Measurements from ENCODE around the gene NFKB1.

NFKB1 gene

GRCh38 chr4:102637391-102637790 lies 136.2 kb downstream of the NFKB1 start:
- Histone ChIP-seq H3K27me3 (ENCODE audit: insufficient read depth, low read length) (no peaks in the 10 kb centered on the region), H3K9ac (ENCODE audit: low read depth, low read length) (no peak overlapping the region), H3K4me3 (ENCODE audit: low read length) (no peak overlapping the region), H3K36me3 (ENCODE audit: insufficient read depth, low read depth, low read length) (peaks cover 41% of the 10 kb centered on the region), H3K9me3 (ENCODE audit: insufficient read depth, low read depth, low read length) (no peaks in the 10 kb centered on the region), H3K4me1 (ENCODE audit: insufficient read depth, low read length) (no peaks in the 10 kb centered on the region), H3K27ac (ENCODE audit: low read length) (no peak overlapping the region)

GRCh38 chr4:102638621-102639020 lies 137.5 kb downstream of the NFKB1 start:
- Histone ChIP-seq H3K9me3 (ENCODE audit: insufficient read depth, low read depth, low read length) (no peaks in the 10 kb centered on the region), H3K4me3 (ENCODE audit: low read length) (no peak overlapping the region), H3K27ac (ENCODE audit: low read length) (no peak overlapping the region), H3K27me3 (ENCODE audit: insufficient read depth, low read length) (no peaks in the 10 kb centered on the region), H3K4me1 (ENCODE audit: insufficient read depth, low read length) (no peaks in the 10 kb centered on the region), H3K9ac (ENCODE audit: low read depth, low read length) (no peak overlapping the region), H3K36me3 (ENCODE audit: insufficient read depth, low read depth, low read length) (peaks cover 30% of the 10 kb centered on the region)

DNA sequence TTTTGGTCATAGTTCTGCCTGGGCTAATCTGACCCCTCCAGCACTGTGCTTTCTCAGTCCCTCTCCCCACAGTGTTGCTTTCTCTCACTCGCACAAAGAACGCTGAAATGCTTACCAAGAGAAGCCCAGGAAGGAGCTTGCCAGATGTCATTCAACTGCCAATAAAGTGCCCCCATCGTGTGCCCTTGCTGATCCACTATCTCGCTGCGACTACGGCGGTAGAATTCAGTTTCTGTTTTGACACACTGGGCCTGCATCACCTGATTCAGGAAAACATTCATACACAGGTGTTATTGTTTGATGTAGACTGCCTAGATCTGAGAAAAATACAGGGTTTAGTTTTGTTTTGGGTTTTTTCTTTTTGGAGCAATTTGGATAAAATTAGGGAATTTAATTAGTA lies 138.4 kb downstream of the NFKB1 start:
- Histone ChIP-seq H3K27me3 (ENCODE audit: insufficient read depth, low read length) (no peaks in the 10 kb centered on the region), H3K27ac (ENCODE audit: low read length) (no peak overlapping the region), H3K4me1 (ENCODE audit: insufficient read depth, low read length) (no peaks in the 10 kb centered on the region), H3K9me3 (ENCODE audit: insufficient read depth, low read depth, low read length) (no peaks in the 10 kb centered on the region), H3K36me3 (ENCODE audit: insufficient read depth, low read depth, low read length) (peaks cover 23% of the 10 kb centered on the region), H3K4me3 (ENCODE audit: low read length) (no peak overlapping the region), H3K9ac (ENCODE audit: low read depth, low read length) (no peak overlapping the region)

GRCh38 chr4:102640669-102641068 lies 139.5 kb downstream of the NFKB1 start:
- no peak overlapping the region for H3K4me3 ChIP-seq (ENCODE audit: low read length)
- no peaks in the 10 kb centered on the region for H3K9me3 ChIP-seq (ENCODE audit: insufficient read depth, low read depth, low read length)
- H3K27me3 ChIP-seq (ENCODE audit: insufficient read depth, low read length): no peaks in the 10 kb centered on the region
- no peaks in the 10 kb centered on the region for H3K4me1 ChIP-seq (ENCODE audit: insufficient read depth, low read length)
- peaks cover 14% of the 10 kb centered on the region for H3K36me3 ChIP-seq (ENCODE audit: insufficient read depth, low read depth, low read length)
- no peak overlapping the region for H3K27ac ChIP-seq (ENCODE audit: low read length)
- no peak overlapping the region for H3K9ac ChIP-seq (ENCODE audit: low read depth, low read length)

GRCh38 chr4:102641793-102642192 lies 140.6 kb downstream of the NFKB1 start:
- no peak overlapping the region for H3K4me3 ChIP-seq (ENCODE audit: low read length)
- no peaks in the 10 kb centered on the region for H3K9me3 ChIP-seq (ENCODE audit: insufficient read depth, low read depth, low read length)
- H3K36me3 ChIP-seq (ENCODE audit: insufficient read depth, low read depth, low read length): peaks cover 13% of the 10 kb centered on the region
- no peaks in the 10 kb centered on the region for H3K27me3 ChIP-seq (ENCODE audit: insufficient read depth, low read length)
- H3K4me1 ChIP-seq (ENCODE audit: insufficient read depth, low read length): no peaks in the 10 kb centered on the region
- no peak overlapping the region for H3K27ac ChIP-seq (ENCODE audit: low read length)
- no peak overlapping the region for H3K9ac ChIP-seq (ENCODE audit: low read depth, low read length)

GRCh38 chr4:102642631-102643298 lies 141.6 kb downstream of the NFKB1 start:
- no peaks in the 10 kb centered on the region for H3K9me3 ChIP-seq (ENCODE audit: insufficient read depth, low read depth, low read length)
- no peaks in the 10 kb centered on the region for H3K4me1 ChIP-seq (ENCODE audit: insufficient read depth, low read length)
- no peaks in the 10 kb centered on the region for H3K27me3 ChIP-seq (ENCODE audit: insufficient read depth, low read length)
- H3K4me3 ChIP-seq (ENCODE audit: low read length): no peak overlapping the region
- peaks cover 13% of the 10 kb centered on the region for H3K36me3 ChIP-seq (ENCODE audit: insufficient read depth, low read depth, low read length)
- H3K9ac ChIP-seq (ENCODE audit: low read depth, low read length): no peak overlapping the region
- H3K27ac ChIP-seq (ENCODE audit: low read length): no peak overlapping the region

DNA sequence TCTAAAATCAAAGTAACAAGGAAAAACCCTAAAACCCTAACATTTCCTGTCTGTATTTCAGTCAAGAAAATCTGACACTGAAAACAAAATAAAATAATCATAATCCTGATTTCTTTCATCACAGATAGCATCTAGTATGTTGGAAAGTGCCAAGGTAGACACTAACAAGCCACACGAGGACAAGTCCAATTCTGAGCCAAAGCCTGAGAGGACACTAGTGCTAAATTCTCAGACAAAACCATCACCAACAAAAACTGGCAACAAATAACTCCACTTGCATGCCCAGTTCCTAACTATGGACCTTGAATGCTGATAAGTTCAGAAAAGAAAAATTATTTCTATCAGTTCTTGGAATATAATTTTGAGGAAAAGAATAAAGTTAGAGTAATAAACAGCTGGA lies 146.0 kb downstream of the NFKB1 start:
- Histone ChIP-seq H3K9me3 (ENCODE audit: insufficient read depth, low read depth, low read length) (no peaks in the 10 kb centered on the region), H3K36me3 (ENCODE audit: insufficient read depth, low read depth, low read length) (peaks cover 24% of the 10 kb centered on the region), H3K4me3 (ENCODE audit: low read length) (no peak overlapping the region), H3K9ac (ENCODE audit: low read depth, low read length) (no peak overlapping the region), H3K27ac (ENCODE audit: low read length) (no peak overlapping the region), H3K4me1 (ENCODE audit: insufficient read depth, low read length) (no peaks in the 10 kb centered on the region), H3K27me3 (ENCODE audit: insufficient read depth, low read length) (no peaks in the 10 kb centered on the region)

DNA sequence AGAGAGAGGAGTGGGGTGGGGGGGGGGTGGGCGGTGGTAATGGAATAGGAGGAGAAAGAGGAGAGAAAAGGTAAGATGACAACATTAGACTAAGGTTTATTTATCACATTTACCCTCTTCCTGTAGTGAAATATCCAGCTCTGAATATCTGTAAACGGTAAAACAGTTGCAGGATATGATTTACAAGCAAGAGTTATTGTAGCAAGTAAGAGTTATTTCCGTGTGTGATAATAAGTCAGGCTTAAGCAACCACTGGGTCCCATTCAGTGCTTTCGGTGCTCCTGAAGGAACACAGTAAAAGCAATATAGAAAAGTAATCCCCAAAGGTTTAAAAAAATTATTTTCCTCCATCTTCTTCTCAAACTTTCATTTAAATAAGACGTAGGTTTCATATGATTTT lies 156.0 kb downstream of the NFKB1 start:
- Histone ChIP-seq H3K36me3 (ENCODE audit: insufficient read depth, low read depth, low read length) (peaks cover 7% of the 10 kb centered on the region; the same call in 1 of the 2 replicates), H3K4me1 (ENCODE audit: insufficient read depth, low read length) (no peaks in the 10 kb centered on the region), H3K4me3 (ENCODE audit: low read length) (no peak overlapping the region)

DNA sequence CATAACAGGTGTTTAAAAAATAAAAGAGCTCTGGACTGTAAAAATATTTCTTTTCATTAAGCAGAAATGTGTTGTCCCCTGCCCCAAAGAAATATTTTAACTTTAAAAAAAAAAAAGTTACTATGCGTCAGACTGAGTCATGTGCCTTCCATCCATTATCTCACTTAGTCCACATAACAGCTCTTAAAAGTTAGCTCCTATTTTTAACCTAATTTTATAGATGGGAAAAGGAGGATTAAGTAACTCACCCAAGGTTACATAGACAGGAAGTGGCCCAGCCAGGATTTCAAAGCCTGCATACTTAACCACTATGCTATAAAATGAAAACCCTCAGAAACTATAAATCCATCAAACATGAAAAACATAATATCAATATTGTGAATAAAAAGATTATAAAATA lies 161.9 kb downstream of the NFKB1 start:
- H3K9ac ChIP-seq (ENCODE audit: low read depth, low read length): no peak overlapping the region
- H3K9me3 ChIP-seq (ENCODE audit: insufficient read depth, low read depth, low read length): no peaks in the 10 kb centered on the region
- peaks cover 11% of the 10 kb centered on the region for H3K36me3 ChIP-seq (ENCODE audit: insufficient read depth, low read depth, low read length)
- no peak overlapping the region for H3K4me3 ChIP-seq (ENCODE audit: low read length)
- H3K4me1 ChIP-seq (ENCODE audit: insufficient read depth, low read length): no peaks in the 10 kb centered on the region
- H3K27me3 ChIP-seq (ENCODE audit: insufficient read depth, low read length): no peaks in the 10 kb centered on the region
- no peak overlapping the region for H3K27ac ChIP-seq (ENCODE audit: low read length)

More for the DNA sequence above, 156.0 kb downstream of the NFKB1 start:
- Histone ChIP-seq H3K27ac (ENCODE audit: low read length) (no peak overlapping the region), H3K27me3 (ENCODE audit: insufficient read depth, low read length) (no peaks in the 10 kb centered on the region), H3K9me3 (ENCODE audit: insufficient read depth, low read depth, low read length) (no peaks in the 10 kb centered on the region), H3K9ac (ENCODE audit: low read depth, low read length) (no peak overlapping the region)

GRCh38 chr4:102665527-102665926 lies 164.4 kb downstream of the NFKB1 start:
- H3K27me3 ChIP-seq (ENCODE audit: insufficient read depth, low read length): no peaks in the 10 kb centered on the region
- no peak overlapping the region for H3K9ac ChIP-seq (ENCODE audit: low read depth, low read length)
- H3K36me3 ChIP-seq (ENCODE audit: insufficient read depth, low read depth, low read length): peaks cover 18% of the 10 kb centered on the region
- H3K4me3 ChIP-seq (ENCODE audit: low read length): no peak overlapping the region
- H3K27ac ChIP-seq (ENCODE audit: low read length): no peak overlapping the region
- H3K9me3 ChIP-seq (ENCODE audit: insufficient read depth, low read depth, low read length): no peaks in the 10 kb centered on the region
- no peaks in the 10 kb centered on the region for H3K4me1 ChIP-seq (ENCODE audit: insufficient read depth, low read length)

Measured in iPS-20b (cell line).